IMR-90 (cell line): ENCODE results near the gene SLC5A1. TPM values are rescaled to one million over a fixed set of nuclear protein-coding genes. Genes with fewer than 3 reads are reported as not detected.

Experiments used
- ATAC-seq: fragments of 200-7000 bp; cut with Tn5 transposase; 2 replicates; pipeline ENCODE4 v1.9.1; 2020; ENCODE audit warnings: low read depth, mild to moderate bottlenecking, moderate library complexity
- BruUV-seq: library from RNA; stranded (reverse); fragments of 400-500 nt; replicated peaks from 2 replicates; lab custom pipeline; 2021; lab: Mats Ljungman, UMichigan
- CTCF ChIA-PET: fragments of 300-600 bp; formaldehyde crosslinking; extraction: SDS; loops from one replicate; lab custom pipeline; 2021; ENCODE audit warnings: antibody characterized with exemption; lab: Yijun Ruan, JAX
- POLR2A ChIA-PET: fragments of 300-600 bp; sonication (Branson Sonifier 250); formaldehyde crosslinking; loops from one replicate; lab custom pipeline; 2022; ENCODE audit warnings: antibody characterized with exemption; ENCODE audit not compliant: unreplicated experiment; lab: Charles Lee
- DNase-seq: peaks from one replicate; pipeline ENCODE4 v3.0.0; 2013
- H2AFZ ChIP-seq: replicated peaks from 2 replicates; pipeline ENCODE3; 2013; ENCODE audit warnings: low read length, mild to moderate bottlenecking; ENCODE audit not compliant: poor library complexity
- H2AK5ac ChIP-seq: 2 replicates; pipeline ENCODE4 v1.6.1; 2013; ENCODE audit warnings: low read depth, low read length, inconsistent platforms
- H2AK9ac ChIP-seq: replicated peaks from 2 replicates; pipeline ENCODE3; 2013; ENCODE audit warnings: mild to moderate bottlenecking, low read depth, low read length, moderate library complexity; ENCODE audit not compliant: poor library complexity
- H2BK120ac ChIP-seq: 2 replicates; pipeline ENCODE4 v1.6.1; 2013; ENCODE audit warnings: low read depth, low read length, inconsistent platforms
- H2BK15ac ChIP-seq: 3 replicates; pipeline ENCODE4 v1.6.1; 2013; ENCODE audit warnings: low read depth, low read length, inconsistent platforms
- H2BK20ac ChIP-seq: 2 replicates; pipeline ENCODE4 v1.6.1; 2013; ENCODE audit warnings: low read depth, mild to moderate bottlenecking, inconsistent platforms, low read length, moderate library complexity
- H2BK5ac ChIP-seq: 2 replicates; pipeline ENCODE4 v1.6.1; 2013; ENCODE audit warnings: mild to moderate bottlenecking, low read depth, low read length, inconsistent platforms; ENCODE audit not compliant: poor library complexity, severe bottlenecking
- H3K14ac ChIP-seq: replicated peaks from 2 replicates; pipeline ENCODE4 v1.6.1; 2013; ENCODE audit warnings: low read depth, low read length, inconsistent platforms
- H3K18ac ChIP-seq: 2 replicates; pipeline ENCODE4 v1.6.1; 2013; ENCODE audit warnings: low read depth, low read length, control low read depth
- H3K23ac ChIP-seq: 2 replicates; pipeline ENCODE4 v1.6.1; 2013; ENCODE audit warnings: low read depth, low read length, inconsistent platforms
- H3K27ac ChIP-seq: 2 replicates; pipeline ENCODE4 v1.5.1; 2013; ENCODE audit warnings: mild to moderate bottlenecking, control low read depth, low read length; ENCODE audit not compliant: insufficient read depth
- H3K27me3 ChIP-seq: 2 replicates; pipeline ENCODE4 v1.6.1; 2013; ENCODE audit warnings: low read length; ENCODE audit not compliant: control insufficient read depth, insufficient read depth
- H3K36me3 ChIP-seq: 2 replicates; pipeline ENCODE4 v1.6.1; 2013; ENCODE audit warnings: low read length, mixed read lengths; ENCODE audit not compliant: control insufficient read depth, insufficient read depth
- H3K4ac ChIP-seq: 2 replicates; pipeline ENCODE4 v1.6.1; 2013; ENCODE audit warnings: low read depth, low read length, inconsistent platforms
- H3K4me1 ChIP-seq: 2 replicates; pipeline ENCODE4 v1.6.1; 2013; ENCODE audit warnings: low read length, mixed read lengths; ENCODE audit not compliant: control insufficient read depth, insufficient read depth
- H3K4me2 ChIP-seq: 2 replicates; pipeline ENCODE4 v1.6.1; 2013; ENCODE audit warnings: low read depth, mild to moderate bottlenecking, control low read depth, low read length, moderate library complexity
- H3K4me3 ChIP-seq: 2 replicates; pipeline ENCODE4 v1.5.1; 2013; ENCODE audit warnings: low read depth, mild to moderate bottlenecking, control low read depth, low read length, moderate library complexity; ENCODE audit not compliant: insufficient read depth
- H3K56ac ChIP-seq: 2 replicates; pipeline ENCODE4 v1.6.1; 2013; ENCODE audit warnings: low read length, inconsistent platforms; ENCODE audit not compliant: insufficient read depth; ENCODE audit errors: extremely low read depth
- H3K79me1 ChIP-seq, 2 experiments: 2 replicates each; pipeline ENCODE4 v1.6.1; 2013; ENCODE audit warnings: low read length in 2 of 2, inconsistent platforms in 1 of 2, low read depth in 1 of 2
- H3K9ac ChIP-seq: 2 replicates; pipeline ENCODE4 v1.6.1; 2013; ENCODE audit warnings: low read depth, low read length, control low read depth
- H3K9me1 ChIP-seq: 2 replicates; pipeline ENCODE4 v1.6.1; 2013; ENCODE audit warnings: low read length, inconsistent platforms; ENCODE audit not compliant: insufficient read depth
- H3K9me3 ChIP-seq: 2 replicates; pipeline ENCODE4 v1.6.1; 2013; ENCODE audit warnings: low read length; ENCODE audit not compliant: control insufficient read depth, insufficient read depth
- H4K20me1 ChIP-seq: 2 replicates; pipeline ENCODE4 v1.6.1; 2013; ENCODE audit warnings: low read length, inconsistent platforms; ENCODE audit not compliant: insufficient read depth
- H4K5ac ChIP-seq: 2 replicates; pipeline ENCODE4 v1.6.1; 2013; ENCODE audit warnings: mild to moderate bottlenecking, low read depth, low read length, control low read depth
- H4K8ac ChIP-seq, 2 experiments: 2 replicates each; pipeline ENCODE4 v1.6.1; 2013; ENCODE audit warnings: low read depth in 2 of 2, low read length in 2 of 2, control low read depth in 1 of 2, inconsistent platforms in 1 of 2
- H4K91ac ChIP-seq: 2 replicates; pipeline ENCODE4 v1.6.1; 2013; ENCODE audit warnings: low read depth, low read length, inconsistent platforms; ENCODE audit not compliant: insufficient read depth
- BHLHE40 ChIP-seq: fragments of 150-350 bp; IDR thresholded peaks from 2 replicates; pipeline ENCODE4 v1.6.1; 2016; ENCODE audit warnings: mild to moderate bottlenecking, low read depth, low read length
- MAFK ChIP-seq: IDR thresholded peaks from 2 replicates; pipeline ENCODE4 v1.6.1; 2012; ENCODE audit warnings: low read depth, low read length, improper control_type of control experiment
- POLR2A ChIP-seq: IDR thresholded peaks from 2 replicates; pipeline ENCODE4 v1.6.1; 2012; ENCODE audit warnings: mild to moderate bottlenecking, low read depth, low read length
- RAD21 ChIP-seq: IDR thresholded peaks from 2 replicates; pipeline ENCODE4 v1.6.1; 2012; ENCODE audit warnings: low read length, improper control_type of control experiment
- SMC3 ChIP-seq: fragments of 150-350 bp; IDR thresholded peaks from 2 replicates; pipeline ENCODE4 v1.6.1; 2016; ENCODE audit warnings: low read depth, mild to moderate bottlenecking, antibody characterized with exemption, low read length, moderate library complexity
- dilution Hi-C: fragments of 300-500 bp; cut with HindIII; formaldehyde crosslinking; loops from one replicate; pipeline ENCODE4 v1.14.3; 2018; ENCODE audit warnings: low sequenced_read_pairs; ENCODE audit not compliant: unreplicated experiment
- in situ Hi-C: fragments of 300-500 bp; cut with MboI; formaldehyde crosslinking; loops from 3 replicates; pipeline ENCODE4 v1.14.3; 2019; ENCODE audit warnings: low sequenced_read_pairs, inconsistent platforms, mixed read lengths
- intact Hi-C: fragments of 100-400 bp; cut with micrococcal nuclease; formaldehyde crosslinking; loops from 2 replicates; pipeline ENCODE4 v1.10.0; 2022
- polyA plus RNA-seq, 3 experiments: library from polyadenylated mRNA; depleted of rRNA; stranded (reverse); fragments of >200 nt; gene quantifications; 2 replicates each; pipeline ENCODE4 v1.2.3, GENCODE V29; 2012; ENCODE audit warnings: low replicate concordance in 1 of 3
- total RNA-seq: library from RNA; depleted of rRNA; stranded (reverse); fragments of >200 nt; gene quantifications from 2 replicates; pipeline ENCODE4 v1.2.3, GENCODE V29; 2012
- TF ChIP-seq, protein P1 (sequence below): fragments of 150-350 bp; IDR thresholded peaks from 2 replicates; pipeline ENCODE4 v1.6.1; 2016; ENCODE audit warnings: low read depth, mild to moderate bottlenecking, low read length, moderate library complexity, borderline replicate concordance

The SLC5A1 gene
- total and polyA plus RNA-seq, 2 of the 4 experiments (the other 2 are of a cell fraction) = not detected

DNA sequence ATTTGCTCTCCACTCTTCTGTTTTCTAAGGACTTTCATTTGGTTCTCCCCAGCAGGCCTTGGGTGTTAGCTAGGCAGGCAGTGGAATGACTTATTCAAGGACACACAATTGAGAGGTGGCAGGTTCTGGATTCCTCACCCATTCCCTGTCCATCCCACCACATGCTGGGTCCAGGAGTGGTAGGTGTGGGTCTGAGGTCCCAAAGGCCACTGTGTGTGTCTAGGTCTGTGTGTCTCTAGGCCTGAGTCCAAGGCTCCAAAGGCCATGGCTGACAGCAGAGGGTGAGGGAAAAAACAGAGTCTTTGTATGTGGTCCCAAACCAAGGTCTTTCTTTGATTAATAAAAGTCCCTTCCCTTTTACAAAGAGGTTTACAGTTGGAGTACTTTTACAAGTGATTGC lies 40.8 kb downstream of the SLC5A1 start:
- Histone ChIP-seq H3K18ac (no peak overlapping the region), H3K79me1 (no peaks in the 10 kb centered on the region), H3K4me2 (no peak overlapping the region), H3K36me3 (no peaks in the 10 kb centered on the region), H3K9me1 (no peaks in the 10 kb centered on the region), H2AK5ac (no peak overlapping the region), H3K4ac (no peak overlapping the region), H2BK20ac (no peak overlapping the region), H3K9ac (no peak overlapping the region), H2AK9ac (no peak overlapping the region), H4K8ac (no peak overlapping the region), H3K27ac (no peak overlapping the region), H2BK15ac (no peak overlapping the region), H2BK5ac (no peak overlapping the region), H3K14ac (no peak overlapping the region), H4K20me1 (no peaks in the 10 kb centered on the region), H3K23ac (no peak overlapping the region), H3K4me3 (no peak overlapping the region), H4K5ac (no peak overlapping the region), H4K91ac (no peak overlapping the region), H2AFZ (no peak overlapping the region), H3K27me3 (peaks cover 10% of the 10 kb centered on the region; the same call in 1 of the 2 replicates), H3K4me1 (no peaks in the 10 kb centered on the region), H3K9me3 (no peaks in the 10 kb centered on the region), H3K56ac (no peak overlapping the region), H2BK120ac (no peak overlapping the region)
- no peak for ATAC-seq
- intact Hi-C loops (loop anchor here (5.0 kb wide), 1 partner anchor 417 kb away; no protein-coding TSS in a partner anchor), in situ Hi-C loops (loop anchor here (5.0 to 25.0 kb wide), 2 partner anchors 107 to 397 kb away; no protein-coding TSS in a partner anchor), dilution Hi-C loops (no loop called here)
- DNase-seq = no peak
- BruUV-seq = no TSS peak
- POLR2A ChIA-PET = no interaction called here
- CTCF ChIA-PET = no interaction called here
- no peak for TF ChIP-seq RAD21
- TF ChIP-seq SMC3 = no peak
- no peak for TF ChIP-seq BHLHE40
- TF ChIP-seq, protein P1, sequence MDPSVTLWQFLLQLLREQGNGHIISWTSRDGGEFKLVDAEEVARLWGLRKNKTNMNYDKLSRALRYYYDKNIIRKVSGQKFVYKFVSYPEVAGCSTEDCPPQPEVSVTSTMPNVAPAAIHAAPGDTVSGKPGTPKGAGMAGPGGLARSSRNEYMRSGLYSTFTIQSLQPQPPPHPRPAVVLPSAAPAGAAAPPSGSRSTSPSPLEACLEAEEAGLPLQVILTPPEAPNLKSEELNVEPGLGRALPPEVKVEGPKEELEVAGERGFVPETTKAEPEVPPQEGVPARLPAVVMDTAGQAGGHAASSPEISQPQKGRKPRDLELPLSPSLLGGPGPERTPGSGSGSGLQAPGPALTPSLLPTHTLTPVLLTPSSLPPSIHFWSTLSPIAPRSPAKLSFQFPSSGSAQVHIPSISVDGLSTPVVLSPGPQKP = no peak
- TF ChIP-seq MAFK = no peak
- no peak for TF ChIP-seq POLR2A
